Testis (tissue), 2 donors: ENCODE data around the gene ALCAM.

Source experiments
- CTCF ChIP-seq, 3 experiments: fragments of 450-650 bp in 2 of 3; fragments of 200-600 bp in 1 of 3; sonication (generic) in 1 of 3; IDR thresholded peaks; one replicate each; pipeline ENCODE4 v1.5.1; 2016 to 2019; ENCODE audit warnings: antibody characterized with exemption in 3 of 3, mild to moderate bottlenecking in 2 of 3, moderate library complexity in 1 of 3
- POLR2A ChIP-seq: fragments of 450-650 bp; IDR thresholded peaks from one replicate; pipeline ENCODE4 v1.6.1; 2017; ENCODE audit warnings: antibody characterized with exemption, mild to moderate bottlenecking, moderate library complexity

- no peak for TF ChIP-seq CTCF (IDR thresholded peaks at IDR 0.05)
- no peak for TF ChIP-seq POLR2A
Measured at GRCh38 chr3:105497386-105497785, 130.7 kb downstream of the ALCAM start.
